HG03457 (cell line): ENCODE measurements around the gene CSTB.

ENCODE experiments used
- ATAC-seq: cut with Tn5 transposase; IDR thresholded peaks from one replicate; pipeline ENCODE4 v1.9.1; 2021; ENCODE audit warnings: moderate number of reproducible peaks; ENCODE audit not compliant: unreplicated experiment

The CSTB gene

DNA sequence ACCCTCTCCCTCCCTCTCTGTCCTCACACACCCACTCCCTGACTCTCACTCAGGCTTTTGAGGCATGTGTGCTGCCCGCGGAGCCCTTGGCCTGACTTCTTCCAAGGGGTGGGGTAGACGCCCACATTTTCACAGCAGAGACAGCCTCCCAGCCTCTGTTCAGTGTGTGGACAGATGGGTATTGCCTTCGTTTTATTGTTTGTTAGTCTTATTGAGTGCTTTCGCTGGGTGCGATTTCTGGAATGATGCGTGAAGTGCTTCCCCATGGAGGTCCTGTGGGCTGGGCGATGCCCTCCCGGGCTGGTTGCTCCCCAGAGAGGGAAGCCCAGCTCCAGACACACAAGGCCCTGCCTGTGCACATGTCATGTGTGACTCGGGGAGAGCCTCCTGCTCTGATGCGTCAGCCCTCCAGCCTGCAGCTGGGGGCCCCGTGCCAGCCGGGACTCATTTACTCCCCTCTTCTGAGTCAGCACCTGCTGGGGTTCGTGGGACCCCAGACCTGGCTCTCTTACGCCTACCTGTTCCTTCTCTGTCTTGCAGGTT, 42.5 kb downstream of the CSTB start:
- ATAC-seq = no peak

DNA sequence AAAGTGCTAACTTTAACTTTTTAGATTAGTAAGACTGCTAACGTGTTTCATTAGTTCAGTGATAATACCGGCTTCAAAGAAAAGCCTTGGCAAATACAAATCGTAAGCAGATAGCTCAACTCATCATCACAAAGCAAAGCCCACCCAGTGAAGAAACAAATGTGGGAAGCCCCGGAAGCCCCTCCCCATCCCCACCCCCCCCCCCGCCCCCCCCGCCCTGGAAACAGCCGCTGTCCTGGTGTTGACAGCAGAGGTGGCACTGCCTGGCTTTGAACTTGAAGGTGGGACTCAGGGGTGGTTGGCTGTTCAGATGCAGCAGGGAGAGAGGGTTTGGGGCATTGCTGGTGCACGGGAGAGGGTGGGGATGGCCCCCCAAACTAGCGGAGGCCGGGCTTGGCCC, 43.0 kb downstream of the CSTB start:
- no peak for ATAC-seq

GRCh38 chr21:43731891-43732711, 44.0 kb downstream of the CSTB start:
- no peak for ATAC-seq

DNA sequence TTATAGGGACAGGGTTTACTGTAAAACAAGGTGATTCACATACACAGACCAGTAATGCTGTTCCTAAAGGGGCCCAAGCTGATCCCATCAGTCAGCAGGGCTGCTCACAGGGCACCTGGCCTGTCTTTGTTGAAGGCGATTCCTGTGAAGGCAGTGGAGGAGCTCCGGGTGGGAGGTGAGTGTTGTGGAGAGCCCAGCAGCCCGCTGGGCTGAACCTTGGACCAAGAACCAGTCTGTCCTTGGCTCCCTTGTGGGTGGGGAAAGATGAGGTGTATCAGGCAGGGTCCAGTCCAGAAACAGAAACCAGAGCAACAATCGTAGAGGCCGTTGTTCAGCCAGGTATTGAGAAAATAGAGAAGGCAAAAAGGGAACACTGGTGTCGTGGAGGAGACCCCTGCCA, 44.6 kb downstream of the CSTB start:
- no peak for ATAC-seq

DNA sequence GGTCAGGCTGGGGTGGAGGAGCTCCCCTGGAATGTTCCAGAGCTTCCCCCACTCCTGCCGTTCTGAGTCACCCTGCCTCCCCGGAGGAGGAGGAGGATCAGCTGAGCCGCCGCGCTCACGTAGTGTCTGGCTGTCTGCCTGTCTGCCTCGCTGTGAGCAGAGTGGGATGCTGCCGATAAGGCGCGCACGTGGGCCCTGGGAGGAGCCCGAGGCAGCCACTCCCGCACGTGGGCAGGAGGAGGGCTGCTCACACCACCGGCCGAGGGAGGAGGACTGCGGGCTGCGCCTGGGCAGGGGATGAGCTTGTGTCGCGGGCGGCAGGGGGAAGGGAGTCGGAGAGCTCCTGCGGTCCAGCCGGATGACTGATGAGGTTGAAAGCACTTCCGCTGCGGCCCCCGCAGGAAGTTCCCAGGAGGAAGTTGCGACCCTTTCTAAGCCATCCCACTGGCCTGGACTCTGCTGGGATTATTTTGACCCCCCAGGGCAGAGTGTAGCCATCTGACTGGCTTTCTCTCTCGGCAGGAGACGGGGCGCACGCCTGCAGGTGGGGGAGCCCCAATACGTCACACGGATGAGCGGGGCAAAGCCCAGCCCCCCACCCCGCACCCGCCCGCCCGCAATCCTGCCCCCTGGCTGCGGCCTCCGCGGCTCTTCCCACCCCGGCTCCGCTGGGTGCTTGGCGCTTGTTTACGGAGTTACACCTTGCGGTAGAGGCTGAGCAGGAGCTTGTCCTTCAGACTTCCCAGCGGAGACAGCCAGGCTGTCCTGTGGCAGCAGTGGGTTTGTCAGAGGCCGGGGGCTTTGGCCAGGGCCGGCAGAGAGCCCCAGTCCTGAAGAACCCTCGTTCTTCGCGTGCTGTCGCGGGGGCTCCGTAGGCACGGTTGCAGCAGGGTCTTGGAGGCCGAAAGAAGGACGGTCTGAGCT, 47.4 kb downstream of the CSTB start:
- peak; percentile 63 for ATAC-seq

DNA sequence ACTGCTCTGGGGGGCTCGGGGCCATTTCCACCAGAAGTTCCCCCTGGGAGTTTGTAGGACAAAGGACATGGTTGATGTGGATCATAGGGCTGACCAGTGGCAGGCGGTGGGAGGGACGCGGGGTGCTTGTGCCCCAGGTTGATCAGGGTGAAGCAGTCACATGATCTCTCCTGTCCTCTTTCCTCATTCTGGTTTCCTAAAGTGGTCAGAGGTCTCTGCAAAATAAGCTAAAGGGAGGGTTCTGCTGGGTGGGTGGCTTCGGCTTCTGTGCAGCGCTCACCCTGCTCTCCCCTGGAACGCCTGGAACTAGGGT, 48.0 kb downstream of the CSTB start:
- no peak for ATAC-seq

- ATAC-seq = no peak
These were observed 48.5 kb downstream of the CSTB start for GRCh38 chr21:43727519-43728153.

- ATAC-seq = no peak
These were observed 49.2 kb downstream of the CSTB start for GRCh38 chr21:43726686-43727518.
